PFSK-1 (cell line): Measurements from ENCODE around the gene NANP.

Experiments used
- FOXP2 ChIP-seq: optimal IDR thresholded peaks from 2 replicates; pipeline ENCODE3; 2011; ENCODE audit warnings: borderline replicate concordance, control low read depth, inconsistent platforms; ENCODE audit not compliant: insufficient read depth; ENCODE audit errors: extremely low read length, extremely low read depth
- POLR2AphosphoS5 ChIP-seq: IDR thresholded peaks from 2 replicates; pipeline ENCODE4 v1.6.1; 2012; ENCODE audit warnings: low read depth, mild to moderate bottlenecking, control low read depth, low read length, moderate library complexity
- SIN3A ChIP-seq: IDR thresholded peaks from 2 replicates; pipeline ENCODE4 v1.6.1; 2012; ENCODE audit warnings: mild to moderate bottlenecking, low read length, moderate library complexity, borderline replicate concordance; ENCODE audit not compliant: insufficient read depth
- TAF1 ChIP-seq: IDR thresholded peaks from 2 replicates; pipeline ENCODE4 v1.6.1; 2012; ENCODE audit warnings: low read length, control low read depth, borderline replicate concordance; ENCODE audit not compliant: insufficient read depth
- TF ChIP-seq, protein P1 (sequence below), 2 experiments: IDR thresholded peaks; 2 replicates each; pipeline versions ENCODE4 v1.6.1 to v1.8.0; 2011 to 2012; ENCODE audit warnings: low read depth in 2 of 2, low read length in 2 of 2, control low read depth in 1 of 2, inconsistent platforms in 1 of 2, mild to moderate bottlenecking in 1 of 2, moderate library complexity in 1 of 2; ENCODE audit not compliant: insufficient read depth in 1 of 2

Gene NANP

DNA sequence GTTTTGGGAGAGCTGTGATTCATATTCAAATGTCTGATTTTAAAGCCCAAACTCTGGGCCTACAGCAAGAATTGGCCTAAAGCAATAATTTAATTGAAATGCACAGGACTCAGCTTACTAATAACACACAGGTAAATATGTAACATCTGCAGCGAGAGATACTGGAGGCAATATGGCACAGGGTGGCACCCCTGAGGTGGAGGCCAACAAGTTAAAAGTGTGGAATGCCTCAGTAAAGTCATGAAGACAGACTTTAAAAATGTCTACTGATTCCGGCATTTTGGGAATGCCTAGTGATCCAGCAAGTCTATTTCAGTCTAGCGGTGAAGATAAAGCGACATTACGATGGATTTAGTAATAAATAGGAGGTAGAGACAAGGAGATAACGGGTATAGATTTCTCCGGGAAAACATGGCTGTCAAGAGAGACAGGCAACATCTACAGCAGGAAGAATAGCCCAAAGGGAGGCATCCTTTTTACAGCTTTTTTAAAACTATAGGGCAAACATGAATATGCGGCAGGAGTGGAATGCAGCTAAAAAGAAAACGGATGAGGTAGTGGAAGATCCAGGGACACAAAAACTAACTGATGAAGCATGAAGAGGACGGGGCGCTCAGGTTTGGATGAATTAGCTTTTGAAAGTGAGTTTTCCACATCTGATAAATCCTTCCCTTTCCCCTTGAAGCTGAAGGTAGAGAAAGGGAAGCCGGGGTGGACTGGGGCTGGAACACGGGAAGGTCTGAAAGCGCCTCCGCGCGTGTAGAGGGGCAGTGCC, 1.2 kb downstream of the NANP start:
- no peak for TF ChIP-seq TAF1
- TF ChIP-seq, protein P1, sequence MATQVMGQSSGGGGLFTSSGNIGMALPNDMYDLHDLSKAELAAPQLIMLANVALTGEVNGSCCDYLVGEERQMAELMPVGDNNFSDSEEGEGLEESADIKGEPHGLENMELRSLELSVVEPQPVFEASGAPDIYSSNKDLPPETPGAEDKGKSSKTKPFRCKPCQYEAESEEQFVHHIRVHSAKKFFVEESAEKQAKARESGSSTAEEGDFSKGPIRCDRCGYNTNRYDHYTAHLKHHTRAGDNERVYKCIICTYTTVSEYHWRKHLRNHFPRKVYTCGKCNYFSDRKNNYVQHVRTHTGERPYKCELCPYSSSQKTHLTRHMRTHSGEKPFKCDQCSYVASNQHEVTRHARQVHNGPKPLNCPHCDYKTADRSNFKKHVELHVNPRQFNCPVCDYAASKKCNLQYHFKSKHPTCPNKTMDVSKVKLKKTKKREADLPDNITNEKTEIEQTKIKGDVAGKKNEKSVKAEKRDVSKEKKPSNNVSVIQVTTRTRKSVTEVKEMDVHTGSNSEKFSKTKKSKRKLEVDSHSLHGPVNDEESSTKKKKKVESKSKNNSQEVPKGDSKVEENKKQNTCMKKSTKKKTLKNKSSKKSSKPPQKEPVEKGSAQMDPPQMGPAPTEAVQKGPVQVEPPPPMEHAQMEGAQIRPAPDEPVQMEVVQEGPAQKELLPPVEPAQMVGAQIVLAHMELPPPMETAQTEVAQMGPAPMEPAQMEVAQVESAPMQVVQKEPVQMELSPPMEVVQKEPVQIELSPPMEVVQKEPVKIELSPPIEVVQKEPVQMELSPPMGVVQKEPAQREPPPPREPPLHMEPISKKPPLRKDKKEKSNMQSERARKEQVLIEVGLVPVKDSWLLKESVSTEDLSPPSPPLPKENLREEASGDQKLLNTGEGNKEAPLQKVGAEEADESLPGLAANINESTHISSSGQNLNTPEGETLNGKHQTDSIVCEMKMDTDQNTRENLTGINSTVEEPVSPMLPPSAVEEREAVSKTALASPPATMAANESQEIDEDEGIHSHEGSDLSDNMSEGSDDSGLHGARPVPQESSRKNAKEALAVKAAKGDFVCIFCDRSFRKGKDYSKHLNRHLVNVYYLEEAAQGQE (IDR thresholded peaks at IDR 0.05; ENCODE audit: insufficient read depth in 1 of 2, low read depth in 2 of 2, low read length in 2 of 2), result no peak
- no peak for TF ChIP-seq SIN3A
- no peak for TF ChIP-seq POLR2AphosphoS5
- no peak for TF ChIP-seq FOXP2

DNA sequence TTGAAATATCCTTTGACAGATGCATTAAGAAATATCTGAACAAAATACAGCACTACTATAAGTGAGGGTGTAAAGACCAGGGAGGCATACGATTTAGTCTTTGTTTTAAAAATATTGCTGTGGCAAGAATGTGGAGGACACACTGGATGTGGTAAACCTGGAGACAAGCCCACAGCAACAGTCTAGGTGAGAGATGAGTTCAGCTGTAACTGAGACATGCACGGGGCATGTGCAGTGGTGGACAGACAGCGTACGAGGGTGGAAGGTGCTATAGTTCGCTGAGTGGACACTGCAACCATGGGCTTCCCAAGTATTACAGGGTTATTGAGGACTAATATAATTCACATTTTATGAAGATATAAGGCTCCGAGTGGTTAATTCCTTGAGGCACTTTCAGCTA, 1.8 kb downstream of the NANP start:
- TF ChIP-seq SIN3A (no peak), POLR2AphosphoS5 (no peak), TAF1 (no peak), FOXP2 (no peak)
- TF ChIP-seq, protein P1 (IDR thresholded peaks at IDR 0.05; ENCODE audit: insufficient read depth in 1 of 2, low read depth in 2 of 2, low read length in 2 of 2), result no peak

DNA sequence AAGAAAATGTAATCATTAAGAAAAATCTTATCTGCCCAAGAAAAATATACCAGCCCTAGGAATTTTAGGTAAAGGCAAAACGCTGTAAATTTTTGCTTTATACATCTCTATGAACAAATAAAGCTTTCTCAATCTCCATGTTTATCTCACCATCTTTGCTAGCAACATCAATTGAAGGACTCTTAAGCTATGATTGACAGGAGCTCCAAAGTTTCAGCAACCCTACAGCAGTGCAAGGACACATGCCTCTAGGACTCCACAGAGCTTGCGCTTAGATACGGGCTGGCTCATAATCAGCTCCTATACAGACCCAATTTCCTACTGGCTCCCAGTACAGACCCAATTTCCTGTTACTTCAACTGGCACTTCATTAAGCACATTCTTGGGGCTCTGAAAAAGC, 4.3 kb downstream of the NANP start:
- TF ChIP-seq, protein P1 (IDR thresholded peaks at IDR 0.05; ENCODE audit: insufficient read depth in 1 of 2, low read depth in 2 of 2, low read length in 2 of 2), result no peak
- TF ChIP-seq SIN3A, result no peak
- no peak for TF ChIP-seq TAF1
- no peak for TF ChIP-seq POLR2AphosphoS5
- no peak for TF ChIP-seq FOXP2

DNA sequence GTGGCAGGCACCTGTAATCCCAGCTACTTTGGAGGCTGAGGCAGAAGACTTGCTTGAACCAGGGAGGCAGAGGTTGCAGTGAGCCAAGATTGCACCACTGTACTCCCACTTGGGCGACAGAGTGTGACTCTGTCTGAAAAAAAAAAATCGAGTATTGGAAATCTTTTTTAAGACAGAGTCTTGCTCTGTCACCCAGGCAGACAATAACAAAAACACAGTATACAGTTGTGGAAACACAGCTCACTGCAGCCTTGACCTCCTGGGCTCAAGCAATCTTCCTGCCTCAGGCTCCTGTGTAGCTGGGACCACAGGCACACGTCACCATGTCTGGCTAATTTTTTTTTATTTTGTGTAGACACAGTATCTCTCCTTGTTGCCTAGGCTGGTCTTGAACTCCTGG, 15.0 kb downstream of the NANP start:
- no peak for TF ChIP-seq SIN3A
- TF ChIP-seq, protein P1 (IDR thresholded peaks at IDR 0.05; ENCODE audit: insufficient read depth in 1 of 2, low read depth in 2 of 2, low read length in 2 of 2), result no peak
- no peak for TF ChIP-seq FOXP2
- TF ChIP-seq POLR2AphosphoS5, result no peak
- no peak for TF ChIP-seq TAF1
